Mononuclear cell (primary cell): Measurements from ENCODE around the gene SMIM21. TPM values are rescaled to one million over a fixed set of nuclear protein-coding genes. Genes with fewer than 3 reads are reported as not detected.

Experiments used
- H3K27me3 ChIP-seq: 2 replicates; pipeline ENCODE4 v1.6.0; 2011; ENCODE audit warnings: low read length, control low read depth; ENCODE audit not compliant: insufficient read depth
- H3K4me1 ChIP-seq: 2 replicates; pipeline ENCODE4 v1.5.1; 2011; ENCODE audit warnings: mild to moderate bottlenecking, low read length, control low read depth; ENCODE audit not compliant: insufficient read depth
- H3K4me3 ChIP-seq: 2 replicates; pipeline ENCODE4 v1.5.1; 2011; ENCODE audit warnings: mild to moderate bottlenecking, low read length, moderate library complexity
- H3K9me3 ChIP-seq: 2 replicates; pipeline ENCODE4 v1.5.1; 2011; ENCODE audit warnings: low read depth, mild to moderate bottlenecking, control low read depth, low read length
- total RNA-seq: library from RNA; depleted of rRNA; stranded (reverse); fragments of >200 nt; gene quantifications from one replicate; pipeline ENCODE4 v1.2.3, GENCODE V29; 2012

SMIM21 gene
- total RNA-seq, 1 donor: not detected

GRCh38 chr18:75406491-75407445 lies 20.7 kb downstream of the SMIM21 start:
- no peaks in the 10 kb centered on the region for H3K27me3 ChIP-seq
- no peak overlapping the region for H3K4me3 ChIP-seq
- no peaks in the 10 kb centered on the region for H3K9me3 ChIP-seq
- H3K4me1 ChIP-seq: no peaks in the 10 kb centered on the region

- Histone ChIP-seq H3K4me1 (no peaks in the 10 kb centered on the region), H3K9me3 (no peaks in the 10 kb centered on the region), H3K27me3 (no peaks in the 10 kb centered on the region), H3K4me3 (no peak overlapping the region)
Measured at GRCh38 chr18:75405351-75405750, 22.2 kb downstream of the SMIM21 start.

- H3K4me1 ChIP-seq: no peaks in the 10 kb centered on the region
- H3K9me3 ChIP-seq: no peaks in the 10 kb centered on the region
- no peaks in the 10 kb centered on the region for H3K27me3 ChIP-seq
- H3K4me3 ChIP-seq: no peak overlapping the region
Measured at GRCh38 chr18:75400366-75400765, 27.1 kb downstream of the SMIM21 start.

- no peaks in the 10 kb centered on the region for H3K9me3 ChIP-seq
- H3K4me1 ChIP-seq: no peaks in the 10 kb centered on the region
- H3K4me3 ChIP-seq: no peak overlapping the region
- no peaks in the 10 kb centered on the region for H3K27me3 ChIP-seq
Measured at GRCh38 chr18:75395137-75395536, 32.4 kb downstream of the SMIM21 start.

- H3K4me3 ChIP-seq: no peak overlapping the region
- H3K9me3 ChIP-seq: no peaks in the 10 kb centered on the region
- no peaks in the 10 kb centered on the region for H3K4me1 ChIP-seq
- no peaks in the 10 kb centered on the region for H3K27me3 ChIP-seq
Measured at GRCh38 chr18:75393721-75394120, 33.8 kb downstream of the SMIM21 start.

- Histone ChIP-seq H3K4me1 (no peaks in the 10 kb centered on the region), H3K4me3 (no peak overlapping the region), H3K27me3 (no peaks in the 10 kb centered on the region), H3K9me3 (no peaks in the 10 kb centered on the region)
Measured at GRCh38 chr18:75392226-75392578, 35.3 kb downstream of the SMIM21 start.

GRCh38 chr18:75391279-75392225 lies 36.0 kb downstream of the SMIM21 start:
- no peaks in the 10 kb centered on the region for H3K4me1 ChIP-seq

GRCh38 chr18:75390854-75391253 lies 36.6 kb downstream of the SMIM21 start:
- no peak overlapping the region for H3K4me3 ChIP-seq
- H3K9me3 ChIP-seq: no peaks in the 10 kb centered on the region
- no peaks in the 10 kb centered on the region for H3K27me3 ChIP-seq
- no peaks in the 10 kb centered on the region for H3K4me1 ChIP-seq

More at GRCh38 chr18:75391279-75392225, 36.0 kb downstream of the SMIM21 start:
- H3K9me3 ChIP-seq: no peaks in the 10 kb centered on the region
- H3K27me3 ChIP-seq: no peaks in the 10 kb centered on the region
- H3K4me3 ChIP-seq: no peak overlapping the region

- H3K27me3 ChIP-seq: no peaks in the 10 kb centered on the region
- no peaks in the 10 kb centered on the region for H3K4me1 ChIP-seq
- H3K4me3 ChIP-seq: no peak overlapping the region
- H3K9me3 ChIP-seq: no peaks in the 10 kb centered on the region
Measured at GRCh38 chr18:75384144-75384543, 43.4 kb downstream of the SMIM21 start.

- Histone ChIP-seq H3K27me3 (no peaks in the 10 kb centered on the region), H3K4me1 (no peaks in the 10 kb centered on the region), H3K4me3 (no peak overlapping the region), H3K9me3 (no peaks in the 10 kb centered on the region)
Measured at GRCh38 chr18:75378376-75379315, 48.9 kb downstream of the SMIM21 start.

GRCh38 chr18:75377926-75378325 lies 49.6 kb downstream of the SMIM21 start:
- H3K4me1 ChIP-seq: no peaks in the 10 kb centered on the region
- H3K9me3 ChIP-seq: no peaks in the 10 kb centered on the region
- H3K27me3 ChIP-seq: no peaks in the 10 kb centered on the region
- H3K4me3 ChIP-seq: no peak overlapping the region

- H3K9me3 ChIP-seq: no peaks in the 10 kb centered on the region
- H3K27me3 ChIP-seq: no peaks in the 10 kb centered on the region
- H3K4me1 ChIP-seq: no peaks in the 10 kb centered on the region
- H3K4me3 ChIP-seq: no peak overlapping the region
Measured at GRCh38 chr18:75377258-75377657, 50.2 kb downstream of the SMIM21 start.

GRCh38 chr18:75376004-75376403 lies 51.5 kb downstream of the SMIM21 start:
- no peaks in the 10 kb centered on the region for H3K27me3 ChIP-seq
- no peaks in the 10 kb centered on the region for H3K4me1 ChIP-seq
- no peak overlapping the region for H3K4me3 ChIP-seq
- no peaks in the 10 kb centered on the region for H3K9me3 ChIP-seq

- H3K4me1 ChIP-seq: no peaks in the 10 kb centered on the region
- no peaks in the 10 kb centered on the region for H3K9me3 ChIP-seq
- H3K4me3 ChIP-seq: no peak overlapping the region
- H3K27me3 ChIP-seq: no peaks in the 10 kb centered on the region
Measured at GRCh38 chr18:75375341-75375740, 52.2 kb downstream of the SMIM21 start.
